ENCODE data around the gene DGCR6L. TPM values are rescaled to one million over a fixed set of nuclear protein-coding genes. Genes with fewer than 3 reads are reported as not detected.

The DGCR6L gene
- total RNA-seq, 5 donors from 2014 or later (not counting 1 experiment from before 2014, with no cell fraction given): 34.9 to 50.7 (median 46.7) TPM

Other genes starting within 250 kb of the DGCR6L start
- gene DGCR8, start 239.8 kb downstream of the DGCR6L start, total RNA-seq: 10 to 100 TPM; 38.4 to 48.1 (median 45.1) TPM
- gene RANBP1, start 204.0 kb downstream of the DGCR6L start, total RNA-seq: 10 to 100 TPM; 64.0 to 81.1 (median 75.4) TPM
- gene TRMT2A, start 202.8 kb downstream of the DGCR6L start, total RNA-seq: 100 to 1,000 TPM in 3 of 5 donors, 10 to 100 TPM in 2; 87.6 to 136 (median 123) TPM
- gene ZDHHC8, start 188.3 kb downstream of the DGCR6L start, total RNA-seq: 100 to 1,000 TPM in 1 of 5 donors, 10 to 100 TPM in 4; 68.4 to 102 (median 92.1) TPM
- gene CCDC188, start 169.0 kb downstream of the DGCR6L start, total RNA-seq: under 1 TPM in 3 of 5 donors, not detected in 2; 0.18 to 0.66 (median 0.58) TPM
- gene RTN4R, start 51.7 kb downstream of the DGCR6L start, total RNA-seq: 1 to 10 TPM in 3 of 5 donors, under 1 TPM in 2; 0.33 to 4.1 (median 2.5) TPM
- 10 to 100 TPM in 3 of 5 donors, 1 to 10 TPM in 2; 6.8 to 19.7 (median 17.3) TPM for gene ZNF74, start 74.1 kb upstream of the DGCR6L start, total RNA-seq
- gene SCARF2, start 117.8 kb upstream of the DGCR6L start, total RNA-seq: 1 to 10 TPM; 1.6 to 3.1 (median 2.9) TPM
- 10 to 100 TPM; 42.0 to 57.8 (median 47.1) TPM for gene KLHL22, start 175.7 kb upstream of the DGCR6L start, total RNA-seq
- 100 to 1,000 TPM; 214 to 317 (median 262) TPM for gene MED15, start 187.6 kb upstream of the DGCR6L start, total RNA-seq

All from T-cell (primary cell).